NB4 (cell line): ENCODE results near the gene SLC26A2.

Experiments
- MYC ChIP-seq: IDR thresholded peaks from 2 replicates; pipeline ENCODE4 v1.6.1; 2011; ENCODE audit warnings: low read depth, low read length
- POLR2A ChIP-seq: IDR thresholded peaks from 2 replicates; pipeline ENCODE4 v1.6.1; 2011; ENCODE audit warnings: mild to moderate bottlenecking; ENCODE audit not compliant: insufficient read length; ENCODE audit errors: extremely low read depth
- TF ChIP-seq, protein P1 (sequence below): IDR thresholded peaks from one replicate; pipeline ENCODE4 v1.5.1; 2012; ENCODE audit warnings: low read depth, low read length

GRCh38 chr5:150014456-150014855, 53.9 kb downstream of the SLC26A2 start:
- TF ChIP-seq, protein P1, sequence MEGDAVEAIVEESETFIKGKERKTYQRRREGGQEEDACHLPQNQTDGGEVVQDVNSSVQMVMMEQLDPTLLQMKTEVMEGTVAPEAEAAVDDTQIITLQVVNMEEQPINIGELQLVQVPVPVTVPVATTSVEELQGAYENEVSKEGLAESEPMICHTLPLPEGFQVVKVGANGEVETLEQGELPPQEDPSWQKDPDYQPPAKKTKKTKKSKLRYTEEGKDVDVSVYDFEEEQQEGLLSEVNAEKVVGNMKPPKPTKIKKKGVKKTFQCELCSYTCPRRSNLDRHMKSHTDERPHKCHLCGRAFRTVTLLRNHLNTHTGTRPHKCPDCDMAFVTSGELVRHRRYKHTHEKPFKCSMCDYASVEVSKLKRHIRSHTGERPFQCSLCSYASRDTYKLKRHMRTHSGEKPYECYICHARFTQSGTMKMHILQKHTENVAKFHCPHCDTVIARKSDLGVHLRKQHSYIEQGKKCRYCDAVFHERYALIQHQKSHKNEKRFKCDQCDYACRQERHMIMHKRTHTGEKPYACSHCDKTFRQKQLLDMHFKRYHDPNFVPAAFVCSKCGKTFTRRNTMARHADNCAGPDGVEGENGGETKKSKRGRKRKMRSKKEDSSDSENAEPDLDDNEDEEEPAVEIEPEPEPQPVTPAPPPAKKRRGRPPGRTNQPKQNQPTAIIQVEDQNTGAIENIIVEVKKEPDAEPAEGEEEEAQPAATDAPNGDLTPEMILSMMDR = no peak
- TF ChIP-seq POLR2A = no peak
- no peak for TF ChIP-seq MYC
